ENCODE measurements around the gene MRAP. TPM values are rescaled to one million over a fixed set of nuclear protein-coding genes. Genes with fewer than 3 reads are reported as not detected.

Gene MRAP
- total and polyA plus RNA-seq, 9 of the 15 experiments (the other 6 are each of a cell fraction or from before 2014, with no cell fraction given) = 0.63 to 2.3 TPM; not detected in 7

DNA sequence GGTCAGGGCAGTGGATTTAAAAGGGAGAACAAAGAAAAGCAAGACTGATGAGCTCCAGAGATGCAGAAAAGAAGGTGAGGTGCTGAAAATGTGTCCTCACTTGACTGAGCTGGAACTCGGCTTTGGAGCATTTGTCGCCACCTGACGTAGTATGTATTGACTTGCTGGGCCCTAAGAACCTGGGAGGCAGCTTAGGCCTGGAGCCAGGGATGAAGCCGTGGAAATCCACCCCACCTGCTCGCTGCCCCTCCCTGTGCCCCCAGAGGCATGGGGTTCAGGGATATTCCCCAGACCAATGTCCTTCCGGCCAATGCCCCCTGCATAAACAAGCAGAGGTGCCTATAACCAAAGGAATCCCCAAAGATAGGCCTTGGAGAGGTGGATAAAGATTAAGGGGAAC, 14.3 kb downstream of the MRAP start:
- Histone ChIP-seq H3K27ac (ENCODE audit: extremely low read depth, low read depth, low read length) (no peak overlapping the region), H3K4me2 (ENCODE audit: insufficient read depth, low read length) (no peak overlapping the region), H3K9me1 (ENCODE audit: control insufficient read depth, insufficient read depth, low read length) (no peaks in the 10 kb centered on the region), H4K20me1 (replicated peaks; ENCODE audit: control insufficient read depth, insufficient read depth, low read length) (0 out of 2 replicates have a peak, but pooled peaks cover 4% of the 10 kb centered on the region), H3K36me3 (ENCODE audit: control insufficient read depth, insufficient read depth, low read length) (peaks cover 92% of the 10 kb centered on the region), H2AFZ (ENCODE audit: low read depth, low read length) (no peak overlapping the region), H3K9ac (ENCODE audit: insufficient read depth in 1 of 2, low read depth in 2 of 2, low read length in 2 of 2) (no peak overlapping the region), H3K4me3 (no peak overlapping the region), H3K27me3 (ENCODE audit: control insufficient read depth in 2 of 2, insufficient read depth in 2 of 2, low read length in 2 of 2) (no peaks in the 10 kb centered on the region), H3K4me1 (replicated peaks in 1 of 2; ENCODE audit: control insufficient read depth in 2 of 2, insufficient read depth in 2 of 2, low read length in 2 of 2) (peaks cover 0 to 10% of the 10 kb centered on the region in 2 experiments; a peak in 1 of 5 replicates), H3K9me3 (replicated peaks; ENCODE audit: control insufficient read depth, insufficient read depth, low read depth, low read length) (no peaks in the 10 kb centered on the region; the same call in 1 of the 2 replicates), H3K79me2 (ENCODE audit: control insufficient read depth, insufficient read depth, low read length) (no peaks in the 10 kb centered on the region)
- intact Hi-C loops (cut with micrococcal nuclease) = no loop called here
- TF ChIP-seq ZNF717 (CRISPR knock-in tag; IDR thresholded peaks at IDR 0.05) = no peak
- TF ChIP-seq, protein P1, sequence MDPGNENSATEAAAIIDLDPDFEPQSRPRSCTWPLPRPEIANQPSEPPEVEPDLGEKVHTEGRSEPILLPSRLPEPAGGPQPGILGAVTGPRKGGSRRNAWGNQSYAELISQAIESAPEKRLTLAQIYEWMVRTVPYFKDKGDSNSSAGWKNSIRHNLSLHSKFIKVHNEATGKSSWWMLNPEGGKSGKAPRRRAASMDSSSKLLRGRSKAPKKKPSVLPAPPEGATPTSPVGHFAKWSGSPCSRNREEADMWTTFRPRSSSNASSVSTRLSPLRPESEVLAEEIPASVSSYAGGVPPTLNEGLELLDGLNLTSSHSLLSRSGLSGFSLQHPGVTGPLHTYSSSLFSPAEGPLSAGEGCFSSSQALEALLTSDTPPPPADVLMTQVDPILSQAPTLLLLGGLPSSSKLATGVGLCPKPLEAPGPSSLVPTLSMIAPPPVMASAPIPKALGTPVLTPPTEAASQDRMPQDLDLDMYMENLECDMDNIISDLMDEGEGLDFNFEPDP (CRISPR knock-in tag; IDR thresholded peaks at IDR 0.05) = no peak
- no peak for FAIRE-seq
- BruUV-seq (replicated peaks) = no TSS peak
- DNase-seq (ENCODE audit: extremely low read depth in 1 of 4, low spot score in 3 of 4) = no peak
- in situ Hi-C loops (cut with MboI) = no loop called here
- 94% methylated on average over 6 of the region's 6 CpGs for WGBS (ENCODE audit: insufficient coverage, low coverage, missing lambda C conversion rate)
- ChIA-PET CTCF (ENCODE audit: low intra/inter-chr PET ratio) (no interaction called here), POLR2A (interaction anchor here (0.5 to 2.3 kb wide), 2 partner anchors 13 to 281 kb away, joined by 3 to 8 read pairs; no protein-coding TSS in a partner anchor)
- no peak for ATAC-seq

DNA sequence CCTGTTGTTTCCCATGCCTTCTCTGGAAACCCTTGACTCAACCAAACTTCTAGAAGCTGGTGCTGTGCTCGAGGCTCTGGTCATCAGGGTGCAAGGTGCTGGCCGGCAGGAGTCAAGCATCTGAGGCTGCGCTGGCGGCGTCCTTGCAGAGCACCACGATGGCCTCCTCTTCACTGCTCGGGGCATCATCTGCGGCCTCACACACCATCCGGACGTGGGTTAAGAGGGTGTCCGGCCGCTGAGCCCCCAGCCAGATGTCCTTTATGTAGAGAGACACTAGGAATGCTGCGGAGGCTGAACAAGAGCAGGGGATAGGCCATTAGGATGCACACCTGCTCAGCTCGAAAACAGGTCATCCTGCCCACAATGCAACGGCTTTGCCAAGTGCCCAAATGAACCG, 16.2 kb downstream of the MRAP start:
- ChIA-PET CTCF (ENCODE audit: low intra/inter-chr PET ratio) (no interaction called here), POLR2A (interaction anchor here (0.6 to 2.3 kb wide), 4 partner anchors 11 to 457 kb away, joined by 3 to 8 read pairs (median 4); partner anchors contain the start of gene PAXBP1)
- Histone ChIP-seq H3K4me3 (no peak overlapping the region), H3K9me3 (replicated peaks; ENCODE audit: control insufficient read depth, insufficient read depth, low read depth, low read length) (no peaks in the 10 kb centered on the region), H3K27me3 (ENCODE audit: control insufficient read depth in 2 of 2, insufficient read depth in 2 of 2, low read length in 2 of 2) (no peaks in the 10 kb centered on the region), H3K9ac (ENCODE audit: insufficient read depth in 1 of 2, low read depth in 2 of 2, low read length in 2 of 2) (0 out of 4 replicates have a peak overlapping the region, but pooled peaks of 1 of the 2 experiments have one; percentile 53), H3K4me2 (ENCODE audit: insufficient read depth, low read length) (no peak overlapping the region), H3K36me3 (ENCODE audit: control insufficient read depth, insufficient read depth, low read length) (peaks cover 97% of the 10 kb centered on the region), H3K79me2 (ENCODE audit: control insufficient read depth, insufficient read depth, low read length) (no peaks in the 10 kb centered on the region), H3K9me1 (ENCODE audit: control insufficient read depth, insufficient read depth, low read length) (no peaks in the 10 kb centered on the region), H3K27ac (ENCODE audit: extremely low read depth, low read depth, low read length) (no peak overlapping the region), H2AFZ (ENCODE audit: low read depth, low read length) (no peak overlapping the region), H3K4me1 (replicated peaks in 1 of 2; ENCODE audit: control insufficient read depth in 2 of 2, insufficient read depth in 2 of 2, low read length in 2 of 2) (peaks cover 0 to 10% of the 10 kb centered on the region in 2 experiments; a peak in 1 of 5 replicates), H4K20me1 (replicated peaks; ENCODE audit: control insufficient read depth, insufficient read depth, low read length) (0 out of 2 replicates have a peak, but pooled peaks cover 4% of the 10 kb centered on the region)
- FAIRE-seq = no peak
- intact Hi-C loops (cut with micrococcal nuclease) = no loop called here
- 98% methylated on average over 15 of the region's 16 CpGs for WGBS (ENCODE audit: insufficient coverage, low coverage, missing lambda C conversion rate)
- DNase-seq (ENCODE audit: extremely low read depth in 1 of 4, low spot score in 3 of 4) = no peak
- in situ Hi-C loops (cut with MboI) = no loop called here
- TF ChIP-seq ZBTB17 (CRISPR knock-in tag; IDR thresholded peaks at IDR 0.05) (no peak), ZFP1 (CRISPR knock-in tag; IDR thresholded peaks at IDR 0.05) (no peak), ELF1 (tag; IDR thresholded peaks at IDR 0.05) (no peak)
- no TSS peak for BruUV-seq (replicated peaks)
- ATAC-seq = no peak

All from K562 (cell line).